A673 (cell line): Measurements from ENCODE around the gene SLC9A5. TPM values are rescaled to one million over a fixed set of nuclear protein-coding genes. Genes with fewer than 3 reads are reported as not detected.

Experiments used
- BruUV-seq: library from RNA; stranded (reverse); fragments of 400-500 nt; replicated peaks from 2 replicates; lab custom pipeline; 2021; lab: Mats Ljungman, UMichigan
- CTCF ChIA-PET: fragments of 300-600 bp; sonication (Branson Sonifier 250); formaldehyde crosslinking; loops from one replicate; lab custom pipeline; 2022; ENCODE audit warnings: antibody characterized with exemption; lab: Charles Lee
- POLR2A ChIA-PET: fragments of 300-600 bp; sonication (Branson Sonifier 250); formaldehyde crosslinking; loops from one replicate; lab custom pipeline; 2022; ENCODE audit warnings: antibody characterized with exemption; ENCODE audit not compliant: low non-redundant PET; lab: Charles Lee
- DNase-seq: peaks from one replicate; pipeline ENCODE4 v3.0.0-alpha.2; 2015; ENCODE audit warnings: low spot score
- H3K27ac ChIP-seq: fragments of 200-600 bp; sonication (generic); 2 replicates; pipeline ENCODE4 v1.5.1; 2016; ENCODE audit warnings: mixed run types, low read depth, mild to moderate bottlenecking, mixed read lengths, antibody characterized with exemption, low read length; ENCODE audit not compliant: poor library complexity, severe bottlenecking
- H3K27me3 ChIP-seq: fragments of 200-600 bp; sonication (generic); replicated peaks from 2 replicates; pipeline ENCODE4 v1.6.1; 2017; ENCODE audit warnings: mixed run types, low read depth, mild to moderate bottlenecking, mixed read lengths, antibody characterized with exemption, low read length; ENCODE audit not compliant: insufficient read depth, poor library complexity
- H3K36me3 ChIP-seq: fragments of 200-600 bp; sonication (generic); 2 replicates; pipeline ENCODE4 v1.6.1; 2016; ENCODE audit warnings: mixed run types, mild to moderate bottlenecking, mixed read lengths, antibody characterized with exemption, low read length; ENCODE audit not compliant: insufficient read depth, poor library complexity, severe bottlenecking
- H3K4me1 ChIP-seq: fragments of 200-600 bp; sonication (generic); 2 replicates; pipeline ENCODE4 v1.6.1; 2017; ENCODE audit warnings: mixed run types, mild to moderate bottlenecking, mixed read lengths, antibody characterized with exemption, low read length; ENCODE audit not compliant: insufficient read depth, poor library complexity, severe bottlenecking
- H3K4me3 ChIP-seq: fragments of 200-600 bp; sonication (generic); 2 replicates; pipeline ENCODE4 v1.5.1; 2016; ENCODE audit warnings: low read depth, mixed run types, mild to moderate bottlenecking, mixed read lengths, low read length; ENCODE audit not compliant: poor library complexity, severe bottlenecking
- H3K9me3 ChIP-seq: fragments of 200-600 bp; sonication (generic); 2 replicates; pipeline ENCODE4 v1.6.1; 2016; ENCODE audit warnings: mixed run types, low read depth, mild to moderate bottlenecking, mixed read lengths, antibody characterized with exemption, low read length; ENCODE audit not compliant: poor library complexity, severe bottlenecking
- EZH2 ChIP-seq: fragments of 200-600 bp; sonication (generic); IDR thresholded peaks from 2 replicates; pipeline ENCODE4 v1.6.1; 2017; ENCODE audit warnings: borderline replicate concordance, low read depth, mild to moderate bottlenecking, mixed read lengths, antibody characterized with exemption, low read length; ENCODE audit not compliant: poor library complexity, severe bottlenecking
- intact Hi-C: fragments of 100-400 bp; cut with micrococcal nuclease; formaldehyde crosslinking; loops from one replicate; pipeline ENCODE4 v1.10.0; 2022; ENCODE audit not compliant: unreplicated experiment
- total RNA-seq: library from RNA; stranded (reverse); gene quantifications from 2 replicates; pipeline ENCODE4 v1.2.3, GENCODE V29; 2021
- TF ChIP-seq, protein P1 (sequence below): fragments of 300-800, 200-600 bp; sonication (generic); conservative IDR thresholded peaks from 2 replicates; pipeline ENCODE4 v1.5.1; 2017; ENCODE audit warnings: low read depth, mild to moderate bottlenecking, antibody characterized with exemption, low read length, moderate library complexity, mixed read lengths

Gene SLC9A5
- total RNA-seq, 1 experiment from 2014 or later: 2.4 TPM

DNA sequence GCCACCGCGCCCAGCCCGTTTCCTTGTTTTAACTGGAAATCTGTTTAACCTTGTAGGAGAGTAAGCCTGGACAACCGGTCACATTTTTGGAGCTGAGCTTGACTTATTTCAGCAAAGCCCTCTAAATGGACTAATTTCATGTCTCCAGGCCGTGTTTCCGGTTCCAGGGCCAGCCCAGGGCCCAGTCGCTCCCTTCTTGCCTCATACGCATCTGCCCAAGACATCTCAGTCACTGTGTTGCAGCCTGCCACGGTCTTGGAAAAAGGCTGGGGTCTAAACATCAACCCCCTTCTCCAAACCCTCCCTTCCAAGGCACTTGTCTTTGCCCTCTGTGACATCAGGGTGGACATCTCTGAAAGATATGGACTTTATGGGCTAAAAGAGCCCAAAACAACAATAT, 49.5 kb downstream of the SLC9A5 start:
- POLR2A ChIA-PET: interaction anchor here (0.6 kb wide), 1 partner anchor 276 kb away, joined by 8 read pairs; no protein-coding TSS in a partner anchor
- Histone ChIP-seq H3K27me3 (no peaks in the 10 kb centered on the region), H3K36me3 (no peaks in the 10 kb centered on the region), H3K4me1 (no peaks in the 10 kb centered on the region), H3K27ac (no peak overlapping the region), H3K4me3 (no peak overlapping the region), H3K9me3 (no peaks in the 10 kb centered on the region)
- CTCF ChIA-PET: interaction anchor here (0.6 kb wide), 1 partner anchor 45 kb away, joined by 3 read pairs; no protein-coding TSS in a partner anchor
- BruUV-seq: no TSS peak
- TF ChIP-seq EZH2: no peak
- TF ChIP-seq, protein P1, sequence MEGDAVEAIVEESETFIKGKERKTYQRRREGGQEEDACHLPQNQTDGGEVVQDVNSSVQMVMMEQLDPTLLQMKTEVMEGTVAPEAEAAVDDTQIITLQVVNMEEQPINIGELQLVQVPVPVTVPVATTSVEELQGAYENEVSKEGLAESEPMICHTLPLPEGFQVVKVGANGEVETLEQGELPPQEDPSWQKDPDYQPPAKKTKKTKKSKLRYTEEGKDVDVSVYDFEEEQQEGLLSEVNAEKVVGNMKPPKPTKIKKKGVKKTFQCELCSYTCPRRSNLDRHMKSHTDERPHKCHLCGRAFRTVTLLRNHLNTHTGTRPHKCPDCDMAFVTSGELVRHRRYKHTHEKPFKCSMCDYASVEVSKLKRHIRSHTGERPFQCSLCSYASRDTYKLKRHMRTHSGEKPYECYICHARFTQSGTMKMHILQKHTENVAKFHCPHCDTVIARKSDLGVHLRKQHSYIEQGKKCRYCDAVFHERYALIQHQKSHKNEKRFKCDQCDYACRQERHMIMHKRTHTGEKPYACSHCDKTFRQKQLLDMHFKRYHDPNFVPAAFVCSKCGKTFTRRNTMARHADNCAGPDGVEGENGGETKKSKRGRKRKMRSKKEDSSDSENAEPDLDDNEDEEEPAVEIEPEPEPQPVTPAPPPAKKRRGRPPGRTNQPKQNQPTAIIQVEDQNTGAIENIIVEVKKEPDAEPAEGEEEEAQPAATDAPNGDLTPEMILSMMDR: no peak
- intact Hi-C loops: no loop called here
- DNase-seq: no peak

DNA sequence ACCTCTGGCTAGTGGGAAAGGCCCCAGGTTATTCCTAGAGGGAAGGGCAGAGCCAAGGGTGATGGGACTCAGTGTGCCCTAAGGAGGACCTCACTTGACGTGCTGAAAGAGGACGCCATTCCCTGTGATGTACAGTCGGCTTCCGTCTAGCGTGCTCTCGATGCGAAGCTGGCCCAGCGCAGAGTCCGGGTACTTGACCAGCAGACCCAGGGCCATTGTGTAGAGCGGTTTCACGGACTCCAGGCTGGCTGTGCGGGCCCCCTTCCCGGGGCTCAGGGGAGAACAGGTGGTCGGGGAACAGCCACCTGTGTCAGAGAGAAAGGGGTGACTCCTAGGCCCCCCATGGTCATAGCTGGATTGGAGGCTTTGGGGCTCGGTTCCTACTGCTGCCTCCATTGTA, 50.5 kb downstream of the SLC9A5 start:
- intact Hi-C loops: no loop called here
- ChIA-PET CTCF (no interaction called here), POLR2A (no interaction called here)
- no peaks in the 10 kb centered on the region for H3K36me3 ChIP-seq
- H3K4me3 ChIP-seq: no peak overlapping the region
- BruUV-seq: no TSS peak
- H3K27me3 ChIP-seq: no peaks in the 10 kb centered on the region
- H3K4me1 ChIP-seq: no peaks in the 10 kb centered on the region
- no peak for DNase-seq
- no peaks in the 10 kb centered on the region for H3K9me3 ChIP-seq
- no peak for TF ChIP-seq EZH2
- TF ChIP-seq, protein P1: no peak
- no peak overlapping the region for H3K27ac ChIP-seq

DNA sequence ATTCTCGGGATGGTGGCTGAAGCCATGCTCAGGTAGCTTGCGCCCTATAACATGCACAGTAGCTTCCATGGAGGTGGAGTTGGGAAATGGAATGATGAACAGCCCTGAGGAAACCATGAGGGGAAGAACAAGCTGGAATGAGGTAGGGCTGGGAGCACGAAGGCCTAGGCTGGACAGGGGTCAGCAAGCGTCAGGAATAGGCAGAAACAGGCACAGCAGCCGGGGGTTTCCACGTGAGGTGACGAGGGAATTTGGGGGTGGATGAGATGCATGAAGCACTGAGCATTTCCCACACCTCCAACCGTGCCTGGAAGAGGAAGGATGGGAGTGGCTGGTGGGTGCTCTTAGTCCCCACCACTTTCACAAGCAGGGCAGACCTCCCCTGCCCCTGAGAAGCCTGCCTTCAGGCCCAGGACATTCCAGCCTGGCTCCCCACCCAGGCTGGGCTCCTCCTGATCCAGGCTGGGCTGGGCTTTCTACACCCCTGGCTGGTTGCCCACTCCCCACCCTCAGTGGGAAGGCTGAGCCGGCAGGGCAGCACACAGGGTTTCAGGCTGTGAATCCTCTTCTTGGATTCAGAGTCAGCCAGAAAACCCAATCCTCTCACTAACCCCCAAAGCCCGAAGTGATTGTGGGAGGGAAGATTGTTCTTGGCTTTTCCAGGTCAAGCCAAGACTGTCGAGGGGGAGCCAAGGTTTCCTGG, 52.5 kb downstream of the SLC9A5 start:
- BruUV-seq: no TSS peak
- POLR2A ChIA-PET: no interaction called here

More for the DNA sequence above, 52.5 kb downstream of the SLC9A5 start:
- Histone ChIP-seq H3K36me3 (no peaks in the 10 kb centered on the region), H3K4me3 (no peak overlapping the region), H3K9me3 (no peaks in the 10 kb centered on the region), H3K27me3 (no peaks in the 10 kb centered on the region), H3K27ac (no peak overlapping the region), H3K4me1 (no peaks in the 10 kb centered on the region)
- no peak for DNase-seq
- no peak for TF ChIP-seq EZH2
- TF ChIP-seq, protein P1: no peak
- intact Hi-C loops: no loop called here
- CTCF ChIA-PET: no interaction called here
